Neural crest cell (in vitro differentiated cells): ENCODE data around the gene ANKRD63. TPM values are rescaled to one million over a fixed set of nuclear protein-coding genes. Genes with fewer than 3 reads are reported as not detected.

ENCODE experiments used
- DNase-seq: peaks from one replicate; pipeline ENCODE4 v3.0.0; 2021; ENCODE audit warnings: low read depth, mixed read lengths, low spot score
- H3K27ac Mint-ChIP-seq: one replicate; pipeline ENCODE4 v1.8.0; 2021; ENCODE audit warnings: mild to moderate bottlenecking, mixed read lengths; ENCODE audit not compliant: unreplicated experiment
- H3K27me3 Mint-ChIP-seq: 2 replicates; pipeline ENCODE4 v1.8.0; 2021; ENCODE audit warnings: low read depth, mild to moderate bottlenecking, mixed read lengths
- H3K36me3 Mint-ChIP-seq: 2 replicates; pipeline ENCODE4 v1.8.0; 2021; ENCODE audit warnings: low read depth, mild to moderate bottlenecking, mixed read lengths
- H3K4me1 Mint-ChIP-seq: 2 replicates; pipeline ENCODE4 v1.8.0; 2021; ENCODE audit warnings: mixed read lengths
- H3K4me3 Mint-ChIP-seq: one replicate; pipeline ENCODE4 v1.8.0; 2021; ENCODE audit warnings: mild to moderate bottlenecking, mixed read lengths
- H3K9me3 Mint-ChIP-seq: 2 replicates; pipeline ENCODE4 v1.8.0; 2021; ENCODE audit warnings: mixed read lengths
- total RNA-seq: library from RNA; stranded (reverse); gene quantifications from 2 replicates; pipeline ENCODE4 v1.2.1, GENCODE V29; 2021
- TF ChIP-seq, protein P1 (sequence below): fragments of 200-600 bp; sonication (generic); conservative IDR thresholded peaks from 2 replicates; pipeline ENCODE4 v1.5.0; 2021; ENCODE audit warnings: antibody characterized with exemption, mild to moderate bottlenecking

ANKRD63 gene
- total RNA-seq, 1 donor from 2014 or later, result not detected

DNA sequence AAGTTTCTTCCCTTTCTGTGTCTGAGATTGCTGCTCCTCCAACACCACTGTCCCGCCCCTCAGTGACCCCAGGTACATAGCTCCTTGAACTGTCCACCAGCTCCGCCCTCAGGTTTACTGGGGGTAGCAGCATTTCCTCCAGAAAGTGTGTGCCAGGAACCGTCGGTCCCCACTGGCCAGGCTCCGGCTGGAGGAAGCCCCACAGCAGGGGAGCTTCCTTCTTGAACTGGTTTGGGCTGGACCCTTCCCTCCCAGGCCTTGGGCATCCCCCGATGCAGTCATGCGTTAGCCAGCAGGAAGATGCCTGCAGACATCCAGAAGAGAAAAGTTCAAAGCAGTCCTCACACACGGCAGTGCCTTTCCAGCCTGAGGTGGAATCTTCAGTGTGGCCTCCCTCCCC, 24.3 kb downstream of the ANKRD63 start:
- no peak for DNase-seq
- Mint-ChIP-seq H3K9me3 (no peaks in the 10 kb centered on the region), H3K4me1 (peaks cover 5% of the 10 kb centered on the region), H3K36me3 (no peaks in the 10 kb centered on the region), H3K27ac (no peak overlapping the region), H3K4me3 (no peak overlapping the region), H3K27me3 (peaks cover 29% of the 10 kb centered on the region)
- TF ChIP-seq, protein P1, sequence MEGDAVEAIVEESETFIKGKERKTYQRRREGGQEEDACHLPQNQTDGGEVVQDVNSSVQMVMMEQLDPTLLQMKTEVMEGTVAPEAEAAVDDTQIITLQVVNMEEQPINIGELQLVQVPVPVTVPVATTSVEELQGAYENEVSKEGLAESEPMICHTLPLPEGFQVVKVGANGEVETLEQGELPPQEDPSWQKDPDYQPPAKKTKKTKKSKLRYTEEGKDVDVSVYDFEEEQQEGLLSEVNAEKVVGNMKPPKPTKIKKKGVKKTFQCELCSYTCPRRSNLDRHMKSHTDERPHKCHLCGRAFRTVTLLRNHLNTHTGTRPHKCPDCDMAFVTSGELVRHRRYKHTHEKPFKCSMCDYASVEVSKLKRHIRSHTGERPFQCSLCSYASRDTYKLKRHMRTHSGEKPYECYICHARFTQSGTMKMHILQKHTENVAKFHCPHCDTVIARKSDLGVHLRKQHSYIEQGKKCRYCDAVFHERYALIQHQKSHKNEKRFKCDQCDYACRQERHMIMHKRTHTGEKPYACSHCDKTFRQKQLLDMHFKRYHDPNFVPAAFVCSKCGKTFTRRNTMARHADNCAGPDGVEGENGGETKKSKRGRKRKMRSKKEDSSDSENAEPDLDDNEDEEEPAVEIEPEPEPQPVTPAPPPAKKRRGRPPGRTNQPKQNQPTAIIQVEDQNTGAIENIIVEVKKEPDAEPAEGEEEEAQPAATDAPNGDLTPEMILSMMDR, result no peak

DNA sequence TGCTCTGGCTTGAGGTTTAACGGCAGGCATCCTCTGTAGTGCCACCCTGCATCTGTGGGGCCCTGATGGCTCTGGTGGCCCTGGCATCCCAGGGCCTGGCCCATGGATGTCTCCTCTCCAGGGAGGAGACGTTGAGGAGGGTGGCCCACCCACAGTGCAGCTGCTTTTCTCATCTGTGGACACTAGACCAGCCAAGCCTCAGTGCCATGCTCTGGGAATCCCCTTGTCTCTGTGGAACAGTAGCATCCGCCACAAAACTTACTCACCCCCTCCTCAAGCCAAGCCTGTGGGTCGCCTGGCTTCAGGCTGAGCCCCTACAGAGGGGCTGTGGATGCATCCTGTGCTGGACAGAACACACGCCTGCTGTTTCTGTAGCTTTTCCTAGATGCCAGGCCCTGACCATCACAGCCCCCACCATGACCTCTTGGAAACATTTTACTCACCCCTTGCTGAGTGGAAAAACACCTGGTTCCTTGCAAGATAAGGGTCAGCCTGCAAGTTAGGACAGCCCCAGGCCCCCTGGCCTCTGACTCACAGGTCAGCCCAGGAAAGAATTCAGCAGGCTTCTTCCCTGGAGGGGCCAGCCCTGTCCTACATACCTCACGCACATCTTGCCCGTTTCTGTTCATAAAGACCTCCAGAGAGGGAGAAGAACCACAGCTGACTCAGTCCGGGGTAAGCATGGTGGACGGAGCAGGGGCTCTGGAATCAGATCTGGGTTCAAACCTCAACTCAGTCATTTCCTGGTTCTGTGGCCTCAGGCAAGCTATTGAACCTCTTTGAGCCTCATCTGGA, 25.0 kb downstream of the ANKRD63 start:
- H3K4me1 Mint-ChIP-seq, result peaks cover 5% of the 10 kb centered on the region
- TF ChIP-seq, protein P1, result no peak
- peaks cover 36% of the 10 kb centered on the region for H3K27me3 Mint-ChIP-seq
- no peaks in the 10 kb centered on the region for H3K9me3 Mint-ChIP-seq
- no peak for DNase-seq
- H3K36me3 Mint-ChIP-seq, result no peaks in the 10 kb centered on the region
- no peak overlapping the region for H3K4me3 Mint-ChIP-seq
- H3K27ac Mint-ChIP-seq, result no peak overlapping the region

DNA sequence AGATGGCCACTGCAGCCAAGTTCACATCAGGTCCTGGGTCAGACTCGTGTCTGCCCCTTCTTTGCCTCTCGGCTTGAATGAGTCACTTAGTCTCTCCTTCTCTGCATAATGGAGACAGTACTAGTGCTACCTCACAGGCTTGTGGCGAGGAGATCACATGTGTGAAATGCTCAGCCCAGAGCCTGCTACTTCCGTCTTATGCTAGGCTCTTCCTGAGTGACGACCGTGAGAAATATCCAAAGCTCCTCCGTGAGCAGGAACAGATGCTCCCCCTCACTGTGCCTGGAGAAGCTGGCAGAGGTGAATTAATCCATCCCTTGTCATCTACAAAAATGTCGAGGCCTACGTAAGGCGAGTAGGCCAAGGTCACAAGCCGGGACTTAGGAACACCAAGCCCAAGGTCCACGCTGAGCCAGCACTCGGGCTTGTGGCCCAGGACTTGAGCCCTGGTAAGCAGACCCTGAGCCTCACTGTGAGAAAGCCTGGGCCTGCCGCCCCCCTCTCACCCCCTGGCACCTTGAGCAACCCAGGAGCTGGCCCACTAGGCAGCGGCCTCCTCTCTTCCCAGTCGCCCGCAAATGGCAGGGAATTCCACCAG, 26.1 kb downstream of the ANKRD63 start:
- TF ChIP-seq, protein P1, result no peak
- Mint-ChIP-seq H3K27ac (peak overlapping the region; percentile 27), H3K4me3 (no peak overlapping the region), H3K36me3 (no peaks in the 10 kb centered on the region), H3K27me3 (peaks cover 41% of the 10 kb centered on the region), H3K9me3 (no peaks in the 10 kb centered on the region), H3K4me1 (peaks cover 5% of the 10 kb centered on the region)
- no peak for DNase-seq

DNA sequence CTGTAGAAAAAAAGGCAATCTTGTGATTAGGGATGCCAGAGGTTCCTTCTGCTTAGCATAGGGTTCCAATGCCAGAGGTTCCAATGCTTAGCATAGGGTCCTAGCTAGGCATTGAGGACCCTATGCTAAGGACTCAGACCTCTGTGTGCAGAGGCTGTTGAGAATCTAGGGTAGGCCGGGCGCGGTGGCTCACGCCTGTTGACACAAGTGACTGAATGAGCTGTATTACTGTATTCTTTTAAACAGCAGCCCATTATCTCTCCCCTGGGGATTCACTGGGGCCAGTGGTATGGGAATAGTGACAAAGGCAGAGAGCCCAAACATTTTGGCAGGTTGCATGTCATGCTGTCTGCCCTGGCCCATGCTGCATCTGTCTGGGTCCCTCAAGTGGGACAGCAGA, 27.8 kb downstream of the ANKRD63 start:
- Mint-ChIP-seq H3K27me3 (peaks cover 55% of the 10 kb centered on the region), H3K27ac (no peak overlapping the region), H3K4me3 (no peak overlapping the region), H3K9me3 (no peaks in the 10 kb centered on the region), H3K4me1 (peaks cover 5% of the 10 kb centered on the region), H3K36me3 (no peaks in the 10 kb centered on the region)
- no peak for DNase-seq
- TF ChIP-seq, protein P1, result no peak

DNA sequence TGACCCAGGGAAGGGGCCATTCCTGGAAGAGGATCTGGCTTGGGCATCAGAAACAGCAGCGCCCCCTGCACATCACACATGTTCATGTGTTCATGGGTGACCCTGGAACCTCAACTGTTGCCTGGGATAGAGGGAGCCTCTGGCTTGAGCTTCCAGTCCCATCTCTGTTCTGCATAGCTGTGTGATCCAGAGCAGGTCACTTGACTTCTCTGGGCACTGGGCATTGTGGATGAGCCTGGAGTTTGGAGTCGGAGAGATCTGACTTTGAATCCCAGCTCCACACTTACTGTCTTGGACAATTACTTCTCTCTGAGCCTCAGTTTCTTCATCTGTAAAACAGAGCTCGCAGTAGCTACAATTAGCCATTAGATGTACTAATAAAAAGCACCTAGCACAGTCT, 28.4 kb downstream of the ANKRD63 start:
- Mint-ChIP-seq H3K27ac (no peak overlapping the region), H3K4me1 (peaks cover 5% of the 10 kb centered on the region), H3K4me3 (no peak overlapping the region), H3K36me3 (no peaks in the 10 kb centered on the region), H3K27me3 (peaks cover 61% of the 10 kb centered on the region), H3K9me3 (no peaks in the 10 kb centered on the region)
- no peak for DNase-seq
- TF ChIP-seq, protein P1, result no peak
